H9 (cell line): ENCODE data around the gene SYDE2. TPM values are rescaled to one million over a fixed set of nuclear protein-coding genes. Genes with fewer than 3 reads are reported as not detected.

Experiments
- DNase-seq: peaks from one replicate; pipeline ENCODE4 v3.0.0-alpha.2; 2017
- H2AFZ ChIP-seq: one replicate; pipeline ENCODE4 v1.6.1; 2013; ENCODE audit warnings: mild to moderate bottlenecking, low read length, control low read depth, moderate library complexity
- H2AK5ac ChIP-seq: 2 replicates; pipeline ENCODE4 v1.6.1; 2013; ENCODE audit warnings: low read length, control low read depth, mixed read lengths; ENCODE audit not compliant: insufficient read length
- H2BK120ac ChIP-seq: one replicate; pipeline ENCODE4 v1.6.1; 2013; ENCODE audit warnings: low read depth, mild to moderate bottlenecking, low read length, control low read depth, inconsistent platforms; ENCODE audit not compliant: poor library complexity, severe bottlenecking
- H2BK12ac ChIP-seq: 2 replicates; pipeline ENCODE4 v1.6.1; 2013; ENCODE audit warnings: low read length, control low read depth, mixed read lengths, low read depth; ENCODE audit not compliant: insufficient read length
- H2BK15ac ChIP-seq: 2 replicates; pipeline ENCODE4 v1.6.1; 2013; ENCODE audit warnings: low read depth, low read length, control low read depth
- H2BK20ac ChIP-seq: one replicate; pipeline ENCODE4 v1.6.1; 2013; ENCODE audit warnings: low read depth, mild to moderate bottlenecking, low read length, control low read depth, inconsistent platforms; ENCODE audit not compliant: poor library complexity, severe bottlenecking
- H2BK5ac ChIP-seq: 2 replicates; pipeline ENCODE4 v1.6.1; 2013; ENCODE audit warnings: low read length, control low read depth, mixed read lengths; ENCODE audit not compliant: insufficient read length
- H3K14ac ChIP-seq: 2 replicates; pipeline ENCODE4 v1.6.1; 2013; ENCODE audit warnings: low read length, control low read depth; ENCODE audit not compliant: insufficient read depth
- H3K18ac ChIP-seq: 2 replicates; pipeline ENCODE4 v1.6.1; 2013; ENCODE audit warnings: low read depth, mild to moderate bottlenecking, mixed read lengths, low read length, control low read depth; ENCODE audit not compliant: insufficient read length
- H3K23ac ChIP-seq: 2 replicates; pipeline ENCODE4 v1.6.1; 2013; ENCODE audit warnings: low read length, control low read depth, mixed read lengths, low read depth; ENCODE audit not compliant: insufficient read length
- H3K23me2 ChIP-seq: 2 replicates; pipeline ENCODE4 v1.6.1; 2013; ENCODE audit warnings: low read depth, mild to moderate bottlenecking, mixed read lengths, low read length, control low read depth; ENCODE audit not compliant: insufficient read length, poor library complexity, severe bottlenecking
- H3K27ac ChIP-seq: 2 replicates; pipeline ENCODE4 v1.5.1; 2013; ENCODE audit warnings: low read length, control low read depth, mixed read lengths, low read depth; ENCODE audit not compliant: insufficient read length
- H3K27me3 ChIP-seq: 2 replicates; pipeline ENCODE4 v1.6.1; 2013; ENCODE audit warnings: low read length, control low read depth, inconsistent platforms; ENCODE audit not compliant: insufficient read depth
- H3K4ac ChIP-seq: 2 replicates; pipeline ENCODE4 v1.6.1; 2013; ENCODE audit warnings: low read depth, mild to moderate bottlenecking, control low read depth, inconsistent platforms, low read length, moderate library complexity
- H3K4me1 ChIP-seq: 2 replicates; pipeline ENCODE4 v1.6.1; 2013; ENCODE audit warnings: low read length, control low read depth, inconsistent platforms; ENCODE audit not compliant: insufficient read depth
- H3K4me2 ChIP-seq: 2 replicates; pipeline ENCODE4 v1.6.1; 2013; ENCODE audit warnings: low read length, control low read depth, mixed read lengths; ENCODE audit not compliant: insufficient read length, insufficient read depth
- H3K56ac ChIP-seq: 2 replicates; pipeline ENCODE4 v1.6.1; 2013; ENCODE audit warnings: low read depth, mild to moderate bottlenecking, mixed read lengths, low read length, control low read depth; ENCODE audit not compliant: insufficient read length
- H3K79me1 ChIP-seq: 2 replicates; pipeline ENCODE4 v1.6.1; 2013; ENCODE audit warnings: low read depth, mild to moderate bottlenecking, moderate library complexity, low read length, control low read depth, inconsistent platforms; ENCODE audit not compliant: insufficient read depth, poor library complexity, severe bottlenecking
- H3K79me2 ChIP-seq: 2 replicates; pipeline ENCODE4 v1.6.1; 2013; ENCODE audit warnings: low read length, control low read depth, inconsistent platforms; ENCODE audit not compliant: insufficient read depth
- H3K9ac ChIP-seq: 2 replicates; pipeline ENCODE4 v1.6.1; 2013; ENCODE audit warnings: low read length, control low read depth, mixed read lengths; ENCODE audit not compliant: insufficient read length; ENCODE audit errors: extremely low read depth
- H3K9me3 ChIP-seq: one replicate; pipeline ENCODE4 v1.6.1; 2013; ENCODE audit warnings: low read depth, low read length, inconsistent platforms; ENCODE audit not compliant: control insufficient read depth
- H3T11ph ChIP-seq: one replicate; pipeline ENCODE4 v1.6.1; 2013; ENCODE audit warnings: mild to moderate bottlenecking, low read length, control low read depth, inconsistent platforms
- H4K20me1 ChIP-seq: one replicate; pipeline ENCODE4 v1.6.1; 2013; ENCODE audit not compliant: control insufficient read depth, insufficient read length, insufficient read depth
- H4K5ac ChIP-seq: 2 replicates; pipeline ENCODE4 v1.6.1; 2013; ENCODE audit warnings: low read depth, mild to moderate bottlenecking, mixed read lengths, low read length, control low read depth; ENCODE audit not compliant: insufficient read length
- H4K8ac ChIP-seq: replicated peaks from 2 replicates; pipeline ENCODE4 v1.6.1; 2013; ENCODE audit warnings: low read length, control low read depth, mixed read lengths, low read depth; ENCODE audit not compliant: insufficient read length
- H4K91ac ChIP-seq: 2 replicates; pipeline ENCODE4 v1.6.1; 2013; ENCODE audit warnings: low read depth, mild to moderate bottlenecking, moderate library complexity, mixed read lengths, low read length, control low read depth; ENCODE audit not compliant: insufficient read length
- H3K27ac Mint-ChIP-seq, 3 experiments: 2 replicates in 2 of 3; 3 replicates in 1 of 3; pipeline ENCODE4 v1.8.0; 2020 to 2021; ENCODE audit warnings: mixed read lengths in 3 of 3, mild to moderate bottlenecking in 1 of 3, moderate library complexity in 1 of 3
- H3K27me3 Mint-ChIP-seq: 2 replicates; pipeline ENCODE4 v1.8.0; 2021; ENCODE audit warnings: low read depth, mild to moderate bottlenecking, moderate library complexity, mixed read lengths
- H3K36me3 Mint-ChIP-seq, 3 experiments: 2 replicates in 2 of 3; 3 replicates in 1 of 3; pipeline ENCODE4 v1.8.0; 2020 to 2021; ENCODE audit warnings: low read depth in 3 of 3, mixed read lengths in 3 of 3; ENCODE audit not compliant: insufficient read depth in 1 of 3
- H3K4me1 Mint-ChIP-seq, 2 experiments: 2 replicates each; pipeline ENCODE4 v1.8.0; 2020; ENCODE audit warnings: mixed read lengths in 2 of 2
- H3K4me3 Mint-ChIP-seq, 2 experiments: 2 replicates in 1 of 2; 3 replicates in 1 of 2; pipeline ENCODE4 v1.8.0; 2020 to 2021; ENCODE audit warnings: mild to moderate bottlenecking in 2 of 2, mixed read lengths in 2 of 2, moderate library complexity in 1 of 2
- H3K9me3 Mint-ChIP-seq, 2 experiments: 2 replicates in 1 of 2; 3 replicates in 1 of 2; pipeline ENCODE4 v1.8.0; 2020; ENCODE audit warnings: mild to moderate bottlenecking in 2 of 2, mixed read lengths in 2 of 2, moderate library complexity in 1 of 2
- CTCF ChIP-seq: fragments of 200-600 bp; sonication (generic); conservative IDR thresholded peaks from 3 replicates; pipeline ENCODE4 v1.8.0; 2021; ENCODE audit warnings: antibody characterized with exemption, mild to moderate bottlenecking
- WGBS: extraction: QIAGEN DNeasy Blood & Tissue Kit; methylation state at CpG from one replicate; pipeline ENCODE4 v1.1.7; 2013; ENCODE audit warnings: missing lambda C conversion rate, low lambda C conversion rate, mixed read lengths; ENCODE audit not compliant: insufficient read length; ENCODE audit errors: extremely low coverage; 5-methylcytosine and 5-hydroxymethylcytosine counted together
- total RNA-seq: library from RNA; stranded (reverse); gene quantifications from 2 replicates; pipeline ENCODE4 v1.2.1, GENCODE V29; 2021

Gene SYDE2
- total RNA-seq, 1 experiment from 2014 or later = 12.4 TPM

- H3K23ac ChIP-seq = no peak overlapping the region
- no peak overlapping the region for H2BK15ac ChIP-seq
- H2AFZ ChIP-seq = no peak overlapping the region
These were observed 29.6 kb upstream of the SYDE2 start for GRCh38 chr1:85230305-85230977.

More at GRCh38 chr1:85230305-85230977, 29.6 kb upstream of the SYDE2 start:
- H3K79me1 ChIP-seq = no peaks in the 10 kb centered on the region
- no peaks in the 10 kb centered on the region; the same call in 1 of the 2 replicates for H3K27me3 Mint-ChIP-seq
- no peak overlapping the region for H2BK120ac ChIP-seq
- no peak overlapping the region for H2BK5ac ChIP-seq
- no peaks in the 10 kb centered on the region for H4K20me1 ChIP-seq
- no peak overlapping the region for H3K56ac ChIP-seq
- H3K27me3 ChIP-seq = no peaks in the 10 kb centered on the region
- H3K9me3 ChIP-seq = no peaks in the 10 kb centered on the region
- H3K4me1 ChIP-seq = peaks cover 2% of the 10 kb centered on the region; the same call in 1 of the 2 replicates
- no peak overlapping the region for H4K91ac ChIP-seq
- no peak overlapping the region for H4K5ac ChIP-seq
- WGBS = no CpG with 5 or more reads among the region's 8 CpGs
- no peaks in the 10 kb centered on the region for H3K36me3 Mint-ChIP-seq
- no peaks in the 10 kb centered on the region for H3K23me2 ChIP-seq
- H3K27ac Mint-ChIP-seq = no peak overlapping the region
- peaks cover 17 to 26% of the 10 kb centered on the region in 2 experiments for H3K4me1 Mint-ChIP-seq
- H2BK20ac ChIP-seq = no peak overlapping the region
- H3T11ph ChIP-seq = no peak overlapping the region
- no peak overlapping the region for H3K4me3 Mint-ChIP-seq
- H3K9ac ChIP-seq = no peak overlapping the region
- H3K4ac ChIP-seq = no peak overlapping the region
- H4K8ac ChIP-seq = no peak overlapping the region
- no peak overlapping the region for H3K14ac ChIP-seq
- H3K4me2 ChIP-seq = no peak overlapping the region
- no peak overlapping the region for H3K18ac ChIP-seq
- peak; percentile 53 for DNase-seq
- no peaks in the 10 kb centered on the region for H3K9me3 Mint-ChIP-seq
- no peaks in the 10 kb centered on the region for H3K79me2 ChIP-seq
- H3K27ac ChIP-seq = no peak overlapping the region
- no peak overlapping the region for H2BK12ac ChIP-seq
- no peak overlapping the region for H2AK5ac ChIP-seq
- peak; percentile 62 for TF ChIP-seq CTCF
